HG02571 (cell line): ENCODE results near the gene OR51B2.
A peak's percentile ranks its signal among the peaks of the same experiment; 100 is the strongest.
"Not testable (repeated sequence)": the region's sequence is repeated elsewhere in the genome, so short reads cannot be mapped to it uniquely, and the experiment has no call there.

Source experiments
- ATAC-seq: cut with Tn5 transposase; IDR thresholded peaks from one replicate; pipeline ENCODE4 v1.9.1; 2021; ENCODE audit warnings: mild to moderate bottlenecking, moderate library complexity; ENCODE audit not compliant: unreplicated experiment

OR51B2 gene

DNA sequence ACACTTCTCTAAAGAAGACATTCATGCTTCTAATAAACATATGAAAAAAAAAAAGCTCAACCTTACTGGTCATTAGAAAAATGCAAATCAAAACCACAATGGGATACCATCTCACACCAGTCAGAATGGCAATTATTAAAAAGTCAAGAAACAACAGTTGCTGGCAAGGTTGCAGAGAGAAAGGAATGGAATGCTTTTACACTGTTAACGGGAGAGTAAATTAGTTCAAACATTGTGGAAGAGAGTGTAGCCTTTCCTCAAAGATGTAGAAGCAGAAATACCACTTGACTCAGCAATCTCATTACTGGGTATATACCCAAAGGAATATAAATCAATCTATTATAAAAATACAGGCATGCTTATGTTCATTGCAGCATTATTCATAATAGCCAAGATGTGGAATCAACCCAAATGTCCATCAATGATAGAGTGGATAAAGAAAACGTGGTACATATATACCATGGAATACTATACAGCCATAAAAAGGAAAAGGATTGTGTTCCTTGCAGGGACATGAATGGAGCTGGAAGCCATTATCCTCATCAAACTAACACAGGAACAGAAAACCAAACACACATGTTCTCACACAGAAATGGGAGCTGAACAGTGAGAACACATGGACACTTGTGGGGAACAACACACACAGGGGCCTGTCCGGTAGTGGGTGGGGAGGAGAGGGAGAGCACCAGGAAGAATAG is 10.6 kb downstream of the OR51B2 start:
- not testable (repeated sequence) for ATAC-seq

DNA sequence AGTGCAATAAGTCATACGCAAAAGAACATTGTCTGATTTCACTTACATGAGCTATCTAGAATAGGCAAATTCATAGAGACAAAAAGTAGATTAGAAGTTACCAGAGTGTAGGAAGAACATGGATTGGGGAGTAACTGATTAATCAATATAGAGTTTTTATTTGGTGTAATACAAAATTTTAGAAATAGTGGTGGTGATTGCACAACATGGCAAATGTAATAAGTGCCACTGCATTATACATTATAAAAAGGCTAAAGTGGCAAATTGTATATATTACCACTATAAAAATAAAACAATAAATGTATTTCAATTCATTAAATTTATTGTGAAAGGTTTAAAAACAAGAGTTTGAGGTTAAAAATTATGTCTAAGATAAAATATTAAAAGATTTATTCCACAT is 13.7 kb downstream of the OR51B2 start:
- no peak for ATAC-seq

DNA sequence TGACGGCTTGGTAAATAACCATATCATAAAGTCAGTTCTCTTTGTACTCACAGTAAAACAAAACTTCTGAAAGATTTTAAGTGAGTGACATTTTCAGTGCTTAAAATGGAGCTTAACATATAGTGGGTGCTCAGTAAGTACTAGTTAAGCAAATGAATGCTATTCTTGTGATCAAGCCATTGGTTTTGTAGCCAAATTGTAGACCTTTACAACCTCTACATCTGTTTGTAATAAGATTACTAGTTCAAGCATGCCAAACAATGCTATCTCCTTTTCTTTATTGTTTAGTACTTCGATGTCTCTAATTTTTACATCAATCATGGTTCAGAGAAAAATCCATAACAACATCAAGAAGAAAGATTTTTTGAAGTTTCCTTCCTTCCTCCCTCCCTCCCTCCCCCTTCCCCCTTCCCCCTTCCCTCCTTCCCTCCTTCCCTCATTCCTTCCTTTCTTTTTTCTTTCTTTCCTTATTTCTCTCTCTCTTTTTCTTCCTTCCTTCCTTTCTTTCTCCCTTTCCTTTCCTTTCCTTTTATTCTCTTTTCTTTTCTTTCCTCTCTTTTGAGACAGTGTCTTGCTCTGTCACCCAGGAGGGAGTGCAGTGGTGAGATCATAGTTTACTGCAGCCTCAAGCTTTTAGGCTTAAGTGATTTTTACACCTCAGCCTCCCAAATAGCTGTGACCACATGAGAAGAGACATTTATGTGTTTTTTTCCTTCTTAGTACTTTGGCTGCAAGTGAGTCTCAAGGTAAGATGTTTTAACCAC is 16.7 kb downstream of the OR51B2 start:
- ATAC-seq = no peak

DNA sequence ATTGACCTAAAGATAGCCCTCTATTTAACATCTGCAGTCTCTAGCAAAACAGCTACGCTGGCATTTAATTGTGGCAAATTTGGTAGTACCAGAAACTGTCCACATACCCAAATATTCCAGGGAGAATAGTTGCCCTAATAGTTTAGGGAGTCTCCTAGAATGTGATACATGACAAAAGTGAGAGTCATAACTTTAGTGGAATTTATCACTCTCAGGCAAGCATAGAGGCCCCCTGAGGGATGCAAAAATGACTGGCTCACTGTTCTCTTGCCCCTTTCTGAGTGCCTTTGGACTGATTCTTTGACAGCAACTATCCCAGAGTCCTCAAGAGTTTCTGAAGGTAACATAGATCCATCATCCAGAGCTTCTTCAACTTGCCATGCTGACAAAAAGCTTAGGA is 20.1 kb downstream of the OR51B2 start:
- no peak for ATAC-seq

DNA sequence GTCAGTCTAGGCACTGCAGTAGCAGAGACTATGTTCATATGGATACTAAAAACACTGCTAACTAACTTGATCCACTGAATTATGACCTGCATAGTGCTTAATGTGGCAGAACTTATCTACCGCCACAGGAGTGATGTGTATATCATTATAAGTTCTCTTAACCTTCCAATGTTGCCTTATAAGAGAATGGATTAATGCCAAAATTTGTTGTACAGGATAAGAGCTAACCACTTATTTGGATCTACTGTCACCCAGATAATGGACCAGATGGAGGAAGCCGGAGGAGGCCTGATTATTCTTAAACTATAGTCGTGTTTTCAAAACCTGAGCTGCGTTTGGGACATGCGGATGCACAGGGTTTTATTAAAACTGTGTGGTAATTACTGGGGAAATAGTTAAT is 20.5 kb downstream of the OR51B2 start:
- no peak for ATAC-seq

DNA sequence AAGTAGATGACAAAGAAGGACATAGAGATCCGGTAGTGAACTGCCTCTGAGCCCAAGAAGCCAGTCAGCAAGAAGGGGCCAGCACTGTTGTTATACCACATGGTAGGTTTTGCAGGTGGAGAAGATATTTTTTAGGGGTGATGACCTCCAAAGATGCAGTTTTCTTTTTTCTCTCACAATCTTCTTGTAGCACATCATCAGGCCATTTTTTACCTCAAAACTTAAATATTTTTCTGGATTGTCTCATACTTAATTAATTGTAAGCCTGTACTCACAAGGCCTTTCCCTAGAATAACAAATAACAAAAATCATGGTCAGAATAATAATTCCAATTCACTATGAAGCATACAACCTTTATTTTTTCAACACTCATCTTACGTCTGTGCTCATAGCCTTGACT is 22.3 kb downstream of the OR51B2 start, which contains the start of gene OR51B4:
Gene OR51B4 (minus strand): TSS at position 101 of the 400 bp plus-strand sequence. CDS start 0 bp downstream, at position 101.
- no peak for ATAC-seq

DNA sequence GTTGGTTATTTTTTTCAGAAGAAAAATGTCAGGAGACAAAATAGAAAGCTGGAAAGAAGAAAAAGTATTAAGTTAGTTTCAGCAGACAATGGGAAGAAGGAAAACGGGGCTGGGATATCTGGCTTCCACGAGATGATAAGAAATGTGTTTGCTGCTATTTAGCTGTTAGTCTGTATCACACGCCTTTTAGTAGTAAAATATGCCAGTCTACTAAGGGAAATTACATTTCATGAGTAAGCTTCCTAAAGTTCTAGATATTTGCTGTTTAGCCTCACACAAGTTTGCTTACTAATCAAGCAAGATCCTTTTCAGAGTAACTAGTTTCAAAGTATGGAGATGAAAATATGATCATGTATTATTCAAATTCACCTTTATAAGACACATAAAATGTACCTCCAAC is 23.8 kb downstream of the OR51B2 start:
- no peak for ATAC-seq

DNA sequence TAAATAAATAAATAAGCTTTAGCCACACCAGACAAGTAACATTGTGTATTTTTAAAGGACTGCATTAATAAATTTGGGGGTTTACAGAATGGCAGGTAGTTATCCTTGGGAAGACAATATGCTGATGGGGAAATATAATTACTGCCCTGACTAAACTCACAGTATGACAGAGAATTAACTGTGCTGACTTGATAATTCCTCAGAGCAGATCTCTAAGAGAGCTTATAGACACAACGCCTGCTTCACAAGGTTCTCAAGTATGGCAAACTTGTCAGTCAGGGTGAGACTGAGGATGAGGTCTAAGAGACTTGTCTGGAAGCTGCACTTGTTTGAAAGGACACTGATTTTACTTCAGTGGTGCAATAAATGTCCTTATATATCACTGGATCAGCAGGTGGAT is 25.6 kb downstream of the OR51B2 start:
- no peak for ATAC-seq

DNA sequence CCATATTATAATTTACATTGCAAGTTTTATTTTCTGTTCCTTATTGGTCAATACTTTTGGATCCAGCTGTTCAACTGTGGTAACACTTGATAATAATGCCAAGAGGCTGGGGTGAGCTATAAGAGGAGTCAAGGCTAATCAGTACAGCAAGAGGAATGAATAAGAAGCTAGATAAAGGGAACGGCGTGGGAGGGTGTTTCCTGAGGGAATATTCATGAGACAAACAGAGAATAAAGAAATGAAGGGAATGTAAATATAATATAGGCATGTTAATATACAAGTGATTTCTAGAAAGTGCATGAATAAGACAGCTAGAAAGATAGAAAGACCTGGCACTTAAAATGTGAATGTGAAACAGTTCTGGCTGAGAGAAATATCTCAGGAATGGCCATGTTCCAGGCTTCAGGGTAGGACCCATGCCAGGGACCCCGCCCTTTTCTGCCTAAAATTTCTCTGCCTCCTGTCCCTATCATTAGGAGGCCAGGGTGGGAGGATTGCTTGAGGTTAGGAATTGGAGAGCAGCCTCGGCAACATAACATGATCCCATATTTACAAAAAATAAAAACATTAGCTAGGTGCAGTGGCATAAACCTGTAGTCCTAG is 26.3 kb downstream of the OR51B2 start:
- ATAC-seq = no peak

DNA sequence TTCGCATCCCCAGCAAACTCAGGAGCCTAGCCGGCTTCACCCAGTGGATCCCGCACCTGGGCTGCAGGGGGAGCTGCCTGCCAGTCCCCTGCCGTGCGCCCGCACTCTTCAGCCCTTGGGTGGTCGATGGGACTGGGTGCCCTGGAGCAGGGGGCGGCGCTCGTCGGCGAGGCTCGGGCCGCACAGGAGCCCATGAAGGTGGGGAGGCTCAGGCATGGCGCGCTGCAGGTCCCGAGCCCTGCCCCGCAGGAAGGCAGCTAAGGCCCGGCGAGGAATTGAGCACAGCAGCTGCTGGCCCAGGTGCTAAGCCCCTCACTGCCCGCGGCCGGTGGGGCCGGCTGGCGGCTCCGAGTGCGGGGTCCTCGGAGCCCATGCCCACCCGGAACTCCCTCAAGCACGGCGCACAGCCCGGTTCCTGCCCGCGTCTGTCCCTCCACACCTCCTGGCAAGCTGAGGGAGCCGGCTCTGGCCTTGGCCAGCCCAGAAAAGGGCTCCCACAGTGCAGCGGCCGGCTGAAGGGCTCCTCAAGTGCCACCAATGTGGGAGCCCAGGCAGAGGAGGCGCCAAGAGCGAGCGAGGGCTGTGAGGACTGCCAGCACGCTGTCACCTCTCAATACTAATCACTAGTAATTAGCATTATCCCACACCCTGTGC is 29.6 kb downstream of the OR51B2 start:
- ATAC-seq = not testable (repeated sequence)

DNA sequence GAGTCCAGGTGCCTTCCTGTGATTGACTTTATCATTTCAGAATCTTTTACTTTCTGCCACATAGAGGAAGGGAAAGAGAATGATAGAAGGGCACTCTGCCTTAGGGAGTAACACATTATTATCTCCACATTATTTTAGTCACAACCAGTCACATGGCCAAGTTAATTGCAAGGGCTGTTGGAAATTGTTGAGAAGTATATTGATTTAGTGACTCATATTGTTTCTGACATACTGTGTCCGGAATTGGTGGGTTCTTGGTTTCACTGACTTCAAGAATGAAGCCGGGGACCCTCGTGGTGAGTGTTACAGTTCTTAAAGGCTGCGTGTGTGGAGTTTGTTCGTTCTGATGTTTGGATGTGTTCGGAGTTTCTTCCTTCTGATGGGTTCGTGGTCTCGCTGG is 31.1 kb downstream of the OR51B2 start:
- ATAC-seq = no peak

DNA sequence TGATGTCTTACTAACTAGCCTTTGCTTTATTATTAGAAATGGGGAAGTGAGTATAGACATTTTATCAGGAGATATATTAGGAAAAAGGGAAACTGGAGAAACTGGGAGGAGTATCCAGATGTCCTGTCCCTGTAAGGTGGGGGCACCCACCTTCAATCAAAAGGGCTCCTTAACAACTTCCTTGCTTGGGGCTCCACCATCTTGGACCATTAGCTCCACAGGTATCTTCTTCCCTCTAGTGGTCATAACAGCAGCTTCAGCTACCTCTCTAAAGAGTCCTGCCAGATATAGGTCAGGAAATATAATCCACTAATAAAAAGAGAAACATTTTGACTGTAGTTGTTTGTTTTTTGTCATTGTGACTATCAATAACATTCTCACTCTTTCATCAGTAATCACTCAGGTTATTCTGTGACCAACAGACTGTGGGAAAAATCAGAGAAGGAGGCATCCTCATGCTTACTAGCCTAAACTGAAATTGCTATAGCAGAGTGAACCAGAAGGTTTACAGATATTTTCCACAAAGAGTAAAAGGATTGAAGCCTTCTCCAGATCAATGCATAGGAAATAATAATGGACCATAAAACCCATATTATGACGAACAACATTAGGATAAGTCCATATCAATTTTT is 32.8 kb downstream of the OR51B2 start:
- peak; percentile 96 for ATAC-seq

DNA sequence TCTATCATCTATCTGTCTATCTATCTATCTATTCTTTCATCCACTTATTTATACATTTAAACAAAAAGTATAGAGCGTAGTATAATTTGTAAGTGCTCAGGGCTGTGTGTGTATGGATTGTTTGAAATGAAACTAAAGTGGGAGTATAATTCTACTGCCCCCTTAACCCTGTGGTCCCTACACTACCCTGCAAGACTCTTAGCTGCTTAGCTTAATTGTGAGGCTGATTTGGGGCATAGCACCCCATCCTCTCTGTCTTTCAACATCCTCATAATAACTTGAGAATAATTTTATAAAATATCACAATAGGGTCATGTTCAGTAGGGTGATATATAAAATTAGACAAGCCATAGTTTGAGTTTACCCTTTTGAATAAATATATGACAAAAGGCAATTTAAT is 34.0 kb downstream of the OR51B2 start:
- ATAC-seq = no peak

DNA sequence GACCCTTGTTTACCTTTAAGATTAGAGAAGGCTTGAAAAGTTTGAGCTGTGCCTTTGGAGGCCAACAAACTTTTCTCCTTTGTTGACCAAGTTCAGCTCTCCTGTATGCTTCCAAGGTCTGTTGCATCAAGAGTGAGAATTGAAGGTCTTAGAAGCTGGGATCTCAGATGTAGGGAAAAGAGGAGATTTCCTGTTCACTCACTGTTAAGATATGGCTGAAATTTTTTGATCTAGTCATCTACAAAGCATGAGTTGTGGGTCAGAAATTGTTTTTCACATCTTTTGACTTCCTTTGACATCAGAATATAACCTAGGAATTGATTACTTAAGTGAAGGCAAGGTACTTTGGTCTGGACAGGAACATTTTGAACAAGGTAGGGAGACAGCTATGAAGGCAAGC is 34.4 kb downstream of the OR51B2 start:
- ATAC-seq = no peak

DNA sequence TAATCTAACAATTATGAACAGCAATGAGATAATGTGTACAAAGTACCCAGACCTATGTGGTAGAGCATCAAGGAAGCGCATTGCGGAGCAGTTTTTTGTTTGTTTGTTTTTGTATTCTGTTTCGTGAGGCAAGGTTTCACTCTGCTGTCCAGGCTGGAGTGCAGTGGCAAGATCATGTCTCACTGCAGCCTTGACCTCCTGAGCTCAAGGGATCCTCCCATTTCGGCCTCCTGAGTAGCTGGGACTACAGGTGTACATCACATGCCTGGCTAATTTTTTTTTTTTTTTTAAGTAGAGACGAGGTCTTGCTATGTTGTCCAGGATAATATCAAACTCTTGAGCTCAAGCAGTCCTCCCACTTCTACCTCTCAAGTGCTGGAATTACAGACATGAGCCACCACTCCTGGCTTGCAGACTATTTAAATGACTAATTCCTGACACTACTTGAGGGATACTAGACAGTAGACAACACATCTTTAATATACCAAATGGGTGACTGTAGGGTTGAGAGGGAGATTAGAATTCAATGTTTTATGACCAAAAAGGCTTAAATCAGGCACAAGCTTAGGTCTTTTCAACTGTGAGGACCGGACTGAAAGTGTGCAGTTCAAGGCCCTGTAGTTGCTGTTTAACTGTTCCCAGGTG is 35.1 kb downstream of the OR51B2 start:
- no peak for ATAC-seq

DNA sequence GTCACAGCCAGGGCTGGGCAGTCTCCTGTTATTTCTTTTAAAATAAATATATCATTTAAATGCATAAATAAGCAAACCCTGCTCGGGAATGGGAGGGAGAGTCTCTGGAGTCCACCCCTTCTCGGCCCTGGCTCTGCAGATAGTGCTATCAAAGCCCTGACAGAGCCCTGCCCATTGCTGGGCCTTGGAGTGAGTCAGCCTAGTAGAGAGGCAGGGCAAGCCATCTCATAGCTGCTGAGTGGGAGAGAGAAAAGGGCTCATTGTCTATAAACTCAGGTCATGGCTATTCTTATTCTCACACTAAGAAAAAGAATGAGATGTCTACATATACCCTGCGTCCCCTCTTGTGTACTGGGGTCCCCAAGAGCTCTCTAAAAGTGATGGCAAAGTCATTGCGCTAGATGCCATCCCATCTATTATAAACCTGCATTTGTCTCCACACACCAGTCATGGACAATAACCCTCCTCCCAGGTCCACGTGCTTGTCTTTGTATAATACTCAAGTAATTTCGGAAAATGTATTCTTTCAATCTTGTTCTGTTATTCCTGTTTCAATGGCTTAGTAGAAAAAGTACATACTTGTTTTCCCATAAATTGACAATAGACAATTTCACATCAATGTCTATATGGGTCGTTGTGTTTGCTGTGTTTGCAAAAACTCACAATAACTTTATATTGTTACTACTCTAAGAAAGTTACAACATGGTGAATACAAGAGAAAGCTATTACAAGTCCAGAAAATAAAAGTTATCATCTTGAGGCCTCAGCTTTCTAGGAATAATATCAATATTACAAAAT is 35.8 kb downstream of the OR51B2 start:
- no peak for ATAC-seq

DNA sequence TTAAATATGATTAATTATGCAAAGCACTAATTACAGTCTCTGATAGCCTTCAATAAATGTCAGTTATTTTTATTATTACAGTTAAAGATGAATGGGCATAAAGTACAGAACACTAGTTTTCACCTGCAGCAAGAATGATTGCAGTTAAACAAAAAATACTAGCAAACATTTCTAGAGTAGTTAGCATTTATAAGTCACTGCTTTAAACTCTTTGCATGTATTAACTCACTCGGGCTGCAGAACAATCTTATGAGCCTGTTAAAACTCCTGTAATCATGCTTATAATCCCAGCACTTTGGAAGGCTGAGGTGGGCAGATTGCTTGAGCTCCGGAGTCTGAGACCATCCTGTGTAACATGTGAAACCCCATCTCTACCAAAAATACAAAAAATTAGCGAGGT is 37.2 kb downstream of the OR51B2 start:
- ATAC-seq = no peak

DNA sequence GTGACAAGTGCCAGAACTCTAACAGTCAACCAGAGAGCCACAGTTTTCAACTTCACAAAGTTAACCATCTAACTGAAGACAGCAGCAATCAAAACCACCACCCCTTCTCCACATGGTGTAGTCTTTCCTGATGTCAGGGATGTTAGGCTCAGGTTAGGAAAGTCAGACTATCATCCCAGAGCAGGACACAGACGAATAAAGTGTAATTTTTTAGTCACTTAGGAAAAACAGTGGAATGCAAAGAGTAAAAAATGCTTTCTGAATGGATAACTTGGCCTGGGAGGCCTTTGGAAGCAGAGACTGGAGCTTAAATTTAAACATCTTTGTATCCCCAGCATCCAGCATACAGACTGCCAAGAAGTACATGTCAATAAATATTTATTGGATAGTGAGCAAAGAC is 37.7 kb downstream of the OR51B2 start:
- no peak for ATAC-seq

DNA sequence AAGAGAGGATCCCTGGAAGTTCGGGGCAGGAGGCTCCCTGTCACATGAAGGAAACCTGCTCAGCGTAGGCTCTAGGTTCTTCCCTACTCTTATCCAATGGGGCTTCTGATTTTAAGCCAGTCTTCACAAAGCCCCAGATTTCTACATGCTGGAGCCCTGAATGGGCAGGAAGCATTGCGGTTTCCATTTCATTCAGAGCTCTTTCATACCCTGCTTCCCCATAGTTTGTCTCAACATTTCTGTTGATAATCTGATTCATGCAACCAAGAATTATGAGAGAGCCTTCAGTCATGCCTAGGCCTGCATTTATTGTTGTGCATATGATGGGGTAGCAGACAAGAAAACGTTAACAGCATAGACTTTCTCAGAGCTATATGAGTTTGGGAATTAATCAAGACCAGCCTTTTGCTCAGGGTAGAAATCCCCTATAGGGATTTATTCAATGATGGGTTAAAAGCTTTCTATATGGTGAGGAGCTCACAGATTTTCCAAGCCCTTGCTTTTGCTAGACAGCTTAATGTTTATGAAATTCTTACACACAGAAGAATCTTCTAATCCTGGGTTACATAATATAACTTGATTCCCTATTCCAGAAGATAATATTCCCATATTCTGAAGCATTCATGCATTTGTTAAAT is 38.3 kb downstream of the OR51B2 start:
- no peak for ATAC-seq
